Endothelial cell (in vitro differentiated cells): ENCODE data around the gene MAML3. TPM values are rescaled to one million over a fixed set of nuclear protein-coding genes. Genes with fewer than 3 reads are reported as not detected.

ENCODE experiments used
- DNase-seq: peaks from one replicate; pipeline ENCODE4 v3.0.0; 2021; ENCODE audit warnings: low spot score
- H3K27ac Mint-ChIP-seq: one replicate; pipeline ENCODE4 v1.8.0; 2021; ENCODE audit warnings: mixed read lengths, inconsistent platforms; ENCODE audit not compliant: unreplicated experiment
- H3K27me3 Mint-ChIP-seq: one replicate; pipeline ENCODE4 v1.8.0; 2021; ENCODE audit warnings: mild to moderate bottlenecking, moderate library complexity, mixed read lengths, inconsistent platforms; ENCODE audit not compliant: unreplicated experiment
- H3K36me3 Mint-ChIP-seq: one replicate; pipeline ENCODE4 v1.8.0; 2021; ENCODE audit warnings: mild to moderate bottlenecking, low read depth, mixed read lengths, inconsistent platforms; ENCODE audit not compliant: unreplicated experiment
- H3K4me1 Mint-ChIP-seq: one replicate; pipeline ENCODE4 v1.8.0; 2021; ENCODE audit warnings: mild to moderate bottlenecking, mixed read lengths, inconsistent platforms; ENCODE audit not compliant: unreplicated experiment
- H3K4me3 Mint-ChIP-seq: one replicate; pipeline ENCODE4 v1.8.0; 2021; ENCODE audit warnings: mild to moderate bottlenecking, mixed read lengths, inconsistent platforms; ENCODE audit not compliant: unreplicated experiment
- H3K9me3 Mint-ChIP-seq: one replicate; pipeline ENCODE4 v1.8.0; 2021; ENCODE audit warnings: mixed read lengths, inconsistent platforms; ENCODE audit not compliant: unreplicated experiment
- CTCF ChIP-seq: fragments of 200-600 bp; sonication (generic); IDR thresholded peaks from one replicate; pipeline ENCODE4 v1.5.0; 2021; ENCODE audit warnings: antibody characterized with exemption; ENCODE audit not compliant: unreplicated experiment
- total RNA-seq: library from RNA; stranded (reverse); fragmentation: NEBNext Ultra II Directional; extraction: Animal tissue kit (Norgen Biotek cat#: 25700); gene quantifications from one replicate; pipeline ENCODE4 v1.2.1, GENCODE V29; 2021; ENCODE audit not compliant: unreplicated experiment

MAML3 gene
- total RNA-seq, 1 donor from 2014 or later = 31.0 TPM

DNA sequence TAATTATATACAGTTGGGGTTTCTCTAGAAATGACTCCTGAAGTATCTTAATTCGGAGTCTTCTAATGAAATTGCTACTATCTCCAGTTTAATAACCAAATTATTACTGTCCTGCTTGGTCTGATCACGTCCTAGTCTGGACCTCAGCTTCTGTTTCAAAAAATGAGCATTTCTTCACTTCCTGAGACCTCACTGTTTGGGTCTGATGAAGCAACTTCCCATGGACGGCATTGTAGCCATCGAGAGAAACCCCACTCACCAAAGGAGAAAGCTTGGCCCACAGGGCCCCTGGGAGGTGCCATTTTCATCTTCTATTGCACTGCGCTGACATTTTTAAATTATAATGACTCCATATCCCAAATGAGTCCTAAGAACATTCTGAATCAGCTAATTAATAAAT is 310.3 kb downstream of the MAML3 start:
- Mint-ChIP-seq H3K4me1 (peaks cover 44% of the 10 kb centered on the region), H3K9me3 (no peaks in the 10 kb centered on the region), H3K4me3 (no peak overlapping the region), H3K27ac (no peak overlapping the region), H3K36me3 (no peaks in the 10 kb centered on the region), H3K27me3 (peaks cover 16% of the 10 kb centered on the region)
- DNase-seq = no peak
- no peak for TF ChIP-seq CTCF

GRCh38 chr4:139841464-139842195 is 312.4 kb downstream of the MAML3 start:
- H3K27ac Mint-ChIP-seq = peak overlapping the region; percentile 4
- H3K36me3 Mint-ChIP-seq = no peaks in the 10 kb centered on the region
- no peak for TF ChIP-seq CTCF
- DNase-seq = no peak
- H3K9me3 Mint-ChIP-seq = no peaks in the 10 kb centered on the region
- no peak overlapping the region for H3K4me3 Mint-ChIP-seq
- H3K27me3 Mint-ChIP-seq = peaks cover 12% of the 10 kb centered on the region
- H3K4me1 Mint-ChIP-seq = peaks cover 26% of the 10 kb centered on the region

DNA sequence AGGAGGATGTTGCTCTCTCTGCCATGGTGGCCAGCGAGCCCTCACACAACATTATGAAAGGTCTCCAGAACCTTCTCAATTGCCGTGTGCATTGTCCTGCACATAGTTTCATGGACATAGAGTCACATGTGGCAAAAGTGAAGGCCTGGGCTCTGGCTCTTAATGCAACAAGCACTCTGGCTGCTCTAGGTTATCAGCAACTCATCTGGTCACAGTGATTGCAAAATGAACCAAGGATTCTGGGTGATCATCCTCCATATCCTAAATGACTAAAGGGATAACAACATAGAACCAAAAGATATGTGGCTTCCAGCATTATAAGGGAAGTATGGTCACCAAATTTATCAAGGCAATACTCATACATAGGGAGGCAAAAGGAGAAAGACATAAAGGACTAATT is 313.2 kb downstream of the MAML3 start:
- Mint-ChIP-seq H3K9me3 (no peaks in the 10 kb centered on the region), H3K27me3 (peaks cover 12% of the 10 kb centered on the region), H3K4me3 (no peak overlapping the region), H3K4me1 (peaks cover 31% of the 10 kb centered on the region), H3K36me3 (no peaks in the 10 kb centered on the region), H3K27ac (no peak overlapping the region)
- no peak for TF ChIP-seq CTCF
- DNase-seq = no peak

- DNase-seq = no peak
- peaks cover 33% of the 10 kb centered on the region for H3K4me1 Mint-ChIP-seq
- H3K4me3 Mint-ChIP-seq = no peak overlapping the region
- H3K36me3 Mint-ChIP-seq = no peaks in the 10 kb centered on the region
- no peaks in the 10 kb centered on the region for H3K9me3 Mint-ChIP-seq
- no peak for TF ChIP-seq CTCF
- H3K27ac Mint-ChIP-seq = no peak overlapping the region
- peaks cover 11% of the 10 kb centered on the region for H3K27me3 Mint-ChIP-seq
These were observed 314.5 kb downstream of the MAML3 start for GRCh38 chr4:139839403-139840031.

GRCh38 chr4:139838811-139839210 is 315.2 kb downstream of the MAML3 start:
- no peaks in the 10 kb centered on the region for H3K36me3 Mint-ChIP-seq
- no peak for DNase-seq
- no peak for TF ChIP-seq CTCF
- no peak overlapping the region for H3K4me3 Mint-ChIP-seq
- H3K27me3 Mint-ChIP-seq = peaks cover 11% of the 10 kb centered on the region
- peaks cover 35% of the 10 kb centered on the region for H3K4me1 Mint-ChIP-seq
- H3K9me3 Mint-ChIP-seq = no peaks in the 10 kb centered on the region
- no peak overlapping the region for H3K27ac Mint-ChIP-seq
